Mucosa of descending colon (tissue), 3 donors: ENCODE measurements around the gene PHF23. TPM values are rescaled to one million over a fixed set of nuclear protein-coding genes. Genes with fewer than 3 reads are reported as not detected.
"Not testable (repeated sequence)": the region's sequence is repeated elsewhere in the genome, so short reads cannot be mapped to it uniquely, and the experiment has no call there.

Experiments
- ATAC-seq: fragments of 200-7000 bp; cut with Tn5 transposase; one replicate; pipeline ENCODE4 v1.9.1; 2020; ENCODE audit warnings: mild to moderate bottlenecking, moderate library complexity
- DNase-seq, 3 donors: peaks; one replicate each; pipeline ENCODE4 v3.0.0-alpha.2; 2020
- H3K36me3 ChIP-seq: fragments of 200-600 bp; one replicate; pipeline ENCODE4 v1.8.0; 2021; ENCODE audit warnings: low read depth, mild to moderate bottlenecking
- H3K4me1 ChIP-seq: fragments of 200-600 bp; one replicate; pipeline ENCODE4 v1.8.0; 2021; ENCODE audit warnings: low read depth, mild to moderate bottlenecking
- H3K4me3 ChIP-seq: fragments of 200-600 bp; one replicate; pipeline ENCODE4 v1.8.0; 2021; ENCODE audit warnings: mild to moderate bottlenecking
- H3K9me3 ChIP-seq: fragments of 200-600 bp; one replicate; pipeline ENCODE4 v1.8.0; 2021; ENCODE audit warnings: mild to moderate bottlenecking
- intact Hi-C, 2 donors: fragments of 100-400 bp; cut with DNase I in 1 of 2; cut with micrococcal nuclease in 1 of 2; formaldehyde crosslinking; loops; one replicate each; pipeline versions ENCODE4 v1.11.0 to v1.11.1; 2022; cut with DNase I, micrococcal nuclease
- total RNA-seq, 3 donors: library from RNA; stranded (reverse); fragmentation: NEBNext Ultra II Directional in 2 of 3; extraction: Animal tissue kit (Norgen Biotek cat#: 25700) in 2 of 3; gene quantifications; one replicate each; pipeline versions ENCODE4 v1.2.1 to v1.2.4, GENCODE V29; 2021 to 2023
- TF ChIP-seq, protein P1 (sequence below): fragments of 200-600 bp; IDR thresholded peaks from one replicate; pipeline ENCODE4 v1.8.0; 2022; ENCODE audit warnings: antibody characterized with exemption, mild to moderate bottlenecking
- donor health status: DM: no; HTN: no; CAD: no; lungs with moderate emphysema.
- donor health status: DM: no; HTN: no; CAD: no.
- donor health status: DM: no; HTN: yes; CAD: no.

The PHF23 gene
- total RNA-seq, 3 donors from 2014 or later = 36.0 to 49.8 (median 36.8) TPM

DNA sequence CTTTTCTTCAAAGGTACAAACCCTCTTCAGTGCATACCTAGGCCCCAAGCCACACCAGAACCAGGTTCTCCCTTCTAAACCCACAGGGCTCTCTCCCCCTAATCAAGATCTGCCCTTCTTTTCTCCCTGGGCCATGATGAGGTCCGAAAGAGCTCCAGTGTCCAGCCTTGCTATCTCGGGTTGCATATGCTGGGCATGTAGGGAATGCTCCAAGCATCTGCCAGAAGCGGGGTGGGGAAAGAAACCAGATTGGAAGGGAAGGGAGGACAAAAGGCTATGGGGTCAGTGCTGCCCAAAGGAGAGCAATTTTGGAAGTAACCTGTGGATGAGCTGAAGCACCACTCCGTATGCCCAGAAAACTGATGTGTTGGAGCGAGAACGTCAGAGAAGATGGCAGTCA lies 10.0 kb upstream of the PHF23 start:
- ATAC-seq = no peak
- peaks cover 24% of the 10 kb centered on the region for H3K4me1 ChIP-seq
- TF ChIP-seq, protein P1, sequence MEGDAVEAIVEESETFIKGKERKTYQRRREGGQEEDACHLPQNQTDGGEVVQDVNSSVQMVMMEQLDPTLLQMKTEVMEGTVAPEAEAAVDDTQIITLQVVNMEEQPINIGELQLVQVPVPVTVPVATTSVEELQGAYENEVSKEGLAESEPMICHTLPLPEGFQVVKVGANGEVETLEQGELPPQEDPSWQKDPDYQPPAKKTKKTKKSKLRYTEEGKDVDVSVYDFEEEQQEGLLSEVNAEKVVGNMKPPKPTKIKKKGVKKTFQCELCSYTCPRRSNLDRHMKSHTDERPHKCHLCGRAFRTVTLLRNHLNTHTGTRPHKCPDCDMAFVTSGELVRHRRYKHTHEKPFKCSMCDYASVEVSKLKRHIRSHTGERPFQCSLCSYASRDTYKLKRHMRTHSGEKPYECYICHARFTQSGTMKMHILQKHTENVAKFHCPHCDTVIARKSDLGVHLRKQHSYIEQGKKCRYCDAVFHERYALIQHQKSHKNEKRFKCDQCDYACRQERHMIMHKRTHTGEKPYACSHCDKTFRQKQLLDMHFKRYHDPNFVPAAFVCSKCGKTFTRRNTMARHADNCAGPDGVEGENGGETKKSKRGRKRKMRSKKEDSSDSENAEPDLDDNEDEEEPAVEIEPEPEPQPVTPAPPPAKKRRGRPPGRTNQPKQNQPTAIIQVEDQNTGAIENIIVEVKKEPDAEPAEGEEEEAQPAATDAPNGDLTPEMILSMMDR = no peak
- H3K36me3 ChIP-seq = no peaks in the 10 kb centered on the region
- intact Hi-C loops = no loop called here
- no peak for DNase-seq
- no peak overlapping the region for H3K4me3 ChIP-seq
- no peaks in the 10 kb centered on the region for H3K9me3 ChIP-seq

DNA sequence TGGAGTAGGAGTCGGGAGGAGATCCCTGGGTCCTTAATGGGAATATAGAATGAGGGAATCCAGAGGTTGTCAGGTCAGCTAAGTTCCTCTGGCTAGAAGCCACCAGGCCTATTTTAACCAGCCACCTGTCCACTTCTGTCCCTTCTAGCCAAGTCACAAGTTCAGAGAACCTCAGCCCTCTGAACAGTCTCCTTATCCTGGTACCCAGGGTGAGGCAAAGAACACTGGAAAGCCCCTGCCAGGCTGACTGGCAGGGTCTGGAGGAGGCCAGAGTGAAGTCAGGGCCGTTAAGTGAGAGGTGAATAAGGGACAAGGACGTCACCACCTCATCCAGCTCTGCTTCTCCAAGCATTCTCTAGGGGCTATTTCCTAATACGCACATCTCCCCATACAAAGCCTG lies 9.5 kb upstream of the PHF23 start:
- Histone ChIP-seq H3K9me3 (no peaks in the 10 kb centered on the region), H3K36me3 (no peaks in the 10 kb centered on the region), H3K4me3 (no peak overlapping the region), H3K4me1 (peaks cover 24% of the 10 kb centered on the region)
- TF ChIP-seq, protein P1 = no peak
- intact Hi-C loops = no loop called here
- no peak for ATAC-seq
- DNase-seq = no peak

DNA sequence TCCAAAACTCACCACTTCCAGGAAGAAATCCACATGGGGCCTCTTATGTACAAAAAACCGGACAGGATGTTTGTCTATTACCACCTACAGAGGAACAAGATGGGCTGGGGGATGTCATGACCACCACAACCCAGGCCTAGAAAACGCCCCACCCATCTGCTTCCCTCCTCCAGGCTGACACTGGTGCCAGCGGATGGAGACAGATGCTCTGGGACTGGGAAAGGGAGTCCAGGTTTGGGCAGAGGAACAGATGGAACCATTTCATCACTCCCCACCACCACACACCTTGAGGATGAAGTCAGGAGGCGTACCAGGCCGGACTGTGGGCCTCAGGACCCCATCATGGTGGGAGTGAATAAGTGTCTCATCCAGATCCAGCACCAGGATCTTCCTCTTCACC lies 7.5 kb upstream of the PHF23 start:
- Histone ChIP-seq H3K36me3 (no peaks in the 10 kb centered on the region), H3K4me1 (peaks cover 15% of the 10 kb centered on the region), H3K9me3 (no peaks in the 10 kb centered on the region), H3K4me3 (no peak overlapping the region)
- TF ChIP-seq, protein P1 = no peak
- DNase-seq = peak in 1 of 3 donors; percentile 31
- ATAC-seq = no peak
- intact Hi-C loops = no loop called here

DNA sequence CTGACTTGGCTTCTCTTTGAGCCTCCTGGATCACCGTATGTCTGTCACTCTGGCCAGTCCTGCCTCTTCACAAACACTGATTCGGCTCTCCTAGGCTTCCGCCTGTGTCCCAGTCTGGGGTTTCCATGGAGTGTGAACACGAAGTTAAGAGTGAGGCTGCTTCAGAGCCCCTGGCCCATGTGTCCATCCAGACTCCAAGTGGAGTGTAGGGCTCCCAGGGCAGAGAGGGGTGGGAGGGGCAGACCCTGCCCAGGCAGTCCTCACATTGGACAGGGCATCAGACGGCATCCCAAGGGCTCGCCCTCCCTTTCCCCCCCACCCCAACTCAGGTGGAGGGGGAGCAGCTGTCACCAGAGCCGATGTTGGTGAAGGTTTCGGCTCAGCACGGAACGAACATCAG lies 4.6 kb upstream of the PHF23 start:
- peak in 1 of 3 donors; percentile 54 for DNase-seq

DNA sequence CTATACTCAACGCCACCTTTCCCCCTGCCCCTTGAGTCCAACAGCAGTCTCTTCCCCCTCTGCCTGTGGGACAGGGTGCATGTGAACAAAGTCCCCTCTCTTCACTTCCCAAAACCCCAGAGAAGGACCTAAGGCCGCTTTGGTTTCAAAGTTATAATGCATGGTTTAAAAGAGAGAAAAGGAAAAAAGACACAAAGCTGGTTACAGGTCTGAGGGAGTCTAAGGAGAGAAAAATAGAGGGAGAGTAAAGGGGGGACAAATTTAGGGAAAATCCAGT lies 4.1 kb upstream of the PHF23 start:
- TF ChIP-seq, protein P1 = no peak
- intact Hi-C loops = no loop called here
- Histone ChIP-seq H3K36me3 (peaks cover 3% of the 10 kb centered on the region), H3K4me3 (no peak overlapping the region), H3K4me1 (peaks cover 18% of the 10 kb centered on the region), H3K9me3 (no peaks in the 10 kb centered on the region)
- DNase-seq (no peak), ATAC-seq (no peak)

More for the DNA sequence above, 4.6 kb upstream of the PHF23 start:
- intact Hi-C loops, ATAC-seq, H3K4me3 ChIP-seq, H3K9me3 ChIP-seq, H3K36me3 ChIP-seq: not testable (repeated sequence)
- peaks cover 18% of the 10 kb centered on the region for H3K4me1 ChIP-seq

DNA sequence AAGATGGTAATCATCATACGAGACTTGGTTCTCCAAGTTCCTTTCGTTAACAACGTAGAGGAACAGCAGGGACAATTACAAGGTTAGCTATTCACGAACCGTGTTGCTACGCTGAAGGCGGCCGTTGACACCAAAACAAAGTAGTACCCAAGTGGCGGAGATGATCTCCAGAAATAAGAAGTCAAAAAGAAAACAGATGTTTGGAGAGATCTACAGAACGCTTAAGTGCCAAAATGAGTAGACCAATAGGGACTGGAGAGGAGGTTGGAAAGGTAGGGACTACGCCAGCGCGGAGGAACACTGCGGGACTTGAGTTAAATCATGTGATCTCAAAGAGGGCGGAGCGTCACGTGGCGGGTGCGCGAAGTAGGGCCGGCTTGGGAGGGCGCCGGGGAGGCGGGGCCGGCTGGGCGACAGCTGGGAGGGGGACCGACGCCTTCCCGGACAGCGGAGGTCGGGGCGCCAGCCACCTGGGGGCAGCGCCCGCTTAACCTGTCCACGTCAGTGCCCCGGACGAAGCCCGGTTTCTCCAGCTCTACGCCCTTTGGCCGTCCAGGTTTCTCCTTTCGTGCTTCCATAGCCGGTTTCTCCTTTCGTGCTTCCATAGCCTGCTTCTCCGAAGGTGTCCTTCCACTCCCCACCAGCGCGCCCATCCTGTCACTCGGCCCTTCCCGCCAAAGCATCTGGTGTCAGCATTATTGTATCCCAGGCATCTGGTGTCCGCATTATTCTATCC lies 3.6 kb upstream of the PHF23 start:
- DNase-seq (peak; percentile 97 to 99 (median 97)), ATAC-seq (peak; percentile 64)
- Histone ChIP-seq H3K4me3 (peak overlapping the region; percentile 70), H3K36me3 (peaks cover 3% of the 10 kb centered on the region), H3K4me1 (peaks cover 18% of the 10 kb centered on the region), H3K9me3 (no peaks in the 10 kb centered on the region)
- intact Hi-C loops = no loop called here
- TF ChIP-seq, protein P1 = no peak
